Adrenal gland (tissue), 12 donors: ENCODE data around the gene SPTBN1. TPM values are rescaled to one million over a fixed set of nuclear protein-coding genes. Genes with fewer than 3 reads are reported as not detected.

Source experiments
- DNase-seq, 7 donors: peaks; one replicate each; pipeline ENCODE4 v3.0.0-alpha.2; 2019 to 2020
- H3K27ac ChIP-seq, 5 donors: fragments of 200-600 bp; sonication (generic) in 4 of 5; 1 replicate in 3 of 5; 2 replicates in 2 of 5; pipeline versions ENCODE4 v1.5.1 to v1.8.0; 2016 to 2020; ENCODE audit warnings: mild to moderate bottlenecking in 1 of 5
- H3K27me3 ChIP-seq: fragments of 200-600 bp; 2 replicates; pipeline ENCODE4 v1.8.0; 2021
- H3K36me3 ChIP-seq, 2 donors: fragments of 200-600 bp; replicated peaks in 1 of 2; 1 replicate in 1 of 2; 2 replicates in 1 of 2; pipeline versions ENCODE4 v1.5.1 to v1.8.0; 2018 to 2022
- H3K4me1 ChIP-seq, 2 donors: fragments of 200-600 bp; replicated peaks in 1 of 2; 1 replicate in 1 of 2; 2 replicates in 1 of 2; pipeline versions ENCODE4 v1.5.1 to v1.8.0; 2018 to 2021
- H3K4me3 ChIP-seq, 4 donors: fragments of 200-600 bp; sonication (generic) in 3 of 4; one replicate each; pipeline ENCODE4 v1.5.1; 2016 to 2018
- H3K9me3 ChIP-seq, 3 donors: fragments of 200-600 bp; sonication (generic) in 1 of 3; replicated peaks in 1 of 3; 1 replicate in 2 of 3; 2 replicates in 1 of 3; pipeline versions ENCODE4 v1.5.1 to v1.8.0; 2016 to 2021
- CTCF ChIP-seq, 6 experiments: fragments of 450-650 bp in 4 of 6; fragments of 200-600 bp in 2 of 6; sonication (generic) in 1 of 6; IDR thresholded peaks; 1 replicate in 5 of 6; 2 replicates in 1 of 6; pipeline versions ENCODE4 v1.5.1 to v1.8.0; 2016 to 2021; ENCODE audit warnings: antibody characterized with exemption in 6 of 6, mild to moderate bottlenecking in 2 of 6, moderate library complexity in 1 of 6
- POLR2A ChIP-seq, 2 donors: fragments of 450-650 bp; IDR thresholded peaks; one replicate each; pipeline ENCODE4 v1.6.1; 2017; ENCODE audit warnings: antibody characterized with exemption in 2 of 2, mild to moderate bottlenecking in 2 of 2, moderate library complexity in 1 of 2
- WGBS, 4 donors: extraction: QIAGEN DNeasy Blood & Tissue Kit in 2 of 4; methylation state at CpG; one replicate each; pipeline versions ENCODE4 v1.1.5 to v1.1.7; 2013 to 2017; 5-methylcytosine and 5-hydroxymethylcytosine counted together
- intact Hi-C, 2 donors: fragments of 100-400 bp; cut with DNase I; formaldehyde crosslinking; loops; one replicate each; pipeline versions ENCODE4 v1.14.1 to v1.15.0; 2022 to 2023
- polyA plus RNA-seq, 3 donors: library from polyadenylated mRNA; stranded (reverse); fragments of 200-250 nt in 2 of 3; fragments of 350-450 nt in 1 of 3; fragmentation: Illumina TruSeq in 1 of 3; extraction: RNeasy Lipid Tissue Mini Kit (QIAGEN cat#74804) in 1 of 3; gene quantifications; one replicate each; pipeline ENCODE4 v1.2.3, GENCODE V29; 2013 to 2014
- total RNA-seq, 9 donors: library from RNA; depleted of rRNA in 4 of 9; stranded (reverse); fragments of >200 nt in 4 of 9; fragments of 120-200 nt in 1 of 9; fragmentation: NEBNext Ultra II Directional in 1 of 9; extraction: Animal tissue kit (Norgen Biotek cat#: 25700) in 1 of 9; gene quantifications; one replicate each; pipeline versions ENCODE4 v1.1.0 to v1.2.4, GENCODE V29; 2013 to 2023
- donor health status: healthy with polysubstance abuse.
- donor health status: Bipolar disorder and iron deficiency.
- donor health status: DM: yes; HTN: yes; CAD: no.
- donor health status: DM: no; HTN: no; CAD: no.
- donor health status: DM: no; HTN: no; CAD: no.
- donor health status: DM: yes; HTN: yes; CAD: no.

The SPTBN1 gene
- total and polyA plus RNA-seq, 12 donors: 72.9 to 653 (median 493) TPM

- no peaks in the 10 kb centered on the region for H3K36me3 ChIP-seq
- peak overlapping the region; percentile 70 to 93 (median 84) for H3K27ac ChIP-seq
- TF ChIP-seq CTCF (IDR thresholded peaks at IDR 0.05) (no peak), POLR2A (IDR thresholded peaks at IDR 0.05) (no peak)
- no peaks in the 10 kb centered on the region for H3K9me3 ChIP-seq
- intact Hi-C loops: no loop called here
- H3K27me3 ChIP-seq: no peaks in the 10 kb centered on the region
- peaks cover 89 to 98% of the 10 kb centered on the region in 2 donors for H3K4me1 ChIP-seq
- WGBS, 4 donors: 54 to 70% (median 54%) methylated on average over 5 of the region's 5 CpGs
- peak overlapping the region in 1 of 4 donors; percentile 3 for H3K4me3 ChIP-seq
- no peak for DNase-seq
These were observed 117.4 kb downstream of the SPTBN1 start for GRCh38 chr2:54573537-54573919.

GRCh38 chr2:54574107-54574859 is 118.2 kb downstream of the SPTBN1 start:
- intact Hi-C loops: no loop called here
- TF ChIP-seq POLR2A (IDR thresholded peaks at IDR 0.05) (peak in 1 of 2 donors; percentile 61), CTCF (IDR thresholded peaks at IDR 0.05) (no peak)

GRCh38 chr2:54574860-54575247 is 118.7 kb downstream of the SPTBN1 start:
- peaks cover 75 to 98% of the 10 kb centered on the region in 2 donors for H3K4me1 ChIP-seq
- peak overlapping the region; percentile 70 to 93 (median 84) for H3K27ac ChIP-seq
- no peak for DNase-seq
- no peak overlapping the region for H3K4me3 ChIP-seq
- intact Hi-C loops: no loop called here
- no peaks in the 10 kb centered on the region for H3K36me3 ChIP-seq
- 64 to 71% (median 67%) methylated on average over 4 to 5 of the region's 5 CpGs for WGBS, 4 donors
- no peak for TF ChIP-seq POLR2A (IDR thresholded peaks at IDR 0.05)
- TF ChIP-seq CTCF (IDR thresholded peaks at IDR 0.05): no peak
- no peaks in the 10 kb centered on the region for H3K9me3 ChIP-seq
- H3K27me3 ChIP-seq: no peaks in the 10 kb centered on the region

More at GRCh38 chr2:54574107-54574859, 118.2 kb downstream of the SPTBN1 start:
- Histone ChIP-seq H3K27ac (peak overlapping the region; percentile 70 to 93 (median 84)), H3K4me3 (peak overlapping the region in 1 of 4 donors; percentile 3), H3K9me3 (no peaks in the 10 kb centered on the region), H3K27me3 (no peaks in the 10 kb centered on the region), H3K4me1 (peaks cover 81 to 98% of the 10 kb centered on the region in 2 donors), H3K36me3 (no peaks in the 10 kb centered on the region)
- WGBS, 4 donors: 20 to 38% (median 31%) methylated on average over 7 to 9 of the region's 9 CpGs
- peak; percentile 65 to 90 (median 86) for DNase-seq

GRCh38 chr2:54575379-54575888 is 119.3 kb downstream of the SPTBN1 start:
- Histone ChIP-seq H3K4me1 (peaks cover 69 to 98% of the 10 kb centered on the region in 2 donors), H3K9me3 (no peaks in the 10 kb centered on the region), H3K36me3 (no peaks in the 10 kb centered on the region), H3K27me3 (no peaks in the 10 kb centered on the region), H3K4me3 (no peak overlapping the region), H3K27ac (peak overlapping the region; percentile 54 to 93 (median 84))
- TF ChIP-seq CTCF (IDR thresholded peaks at IDR 0.05) (no peak), POLR2A (IDR thresholded peaks at IDR 0.05) (peak in 1 of 2 donors; percentile 26)
- WGBS, 4 donors: 34 to 49% (median 40%) methylated on average over 9 of the region's 9 CpGs
- intact Hi-C loops: no loop called here
- peak in 4 of 7 donors; percentile 58 to 72 (median 65) for DNase-seq
